GM23248 (cell line): ENCODE results near the gene LSP1.

Experiments
- EZH2 ChIP-seq: fragments of 200-600 bp; sonication (generic); IDR thresholded peaks from 2 replicates; pipeline ENCODE4 v1.6.1; 2018; ENCODE audit warnings: antibody characterized with exemption, mild to moderate bottlenecking; ENCODE audit not compliant: insufficient read depth, poor library complexity, severe bottlenecking
- EZH2phosphoT487 ChIP-seq: fragments of 200-600 bp; sonication (generic); IDR thresholded peaks from 2 replicates; pipeline ENCODE4 v1.6.1; 2018; ENCODE audit warnings: antibody characterized with exemption, moderate library complexity, mild to moderate bottlenecking, low read depth; ENCODE audit not compliant: insufficient read depth

DNA sequence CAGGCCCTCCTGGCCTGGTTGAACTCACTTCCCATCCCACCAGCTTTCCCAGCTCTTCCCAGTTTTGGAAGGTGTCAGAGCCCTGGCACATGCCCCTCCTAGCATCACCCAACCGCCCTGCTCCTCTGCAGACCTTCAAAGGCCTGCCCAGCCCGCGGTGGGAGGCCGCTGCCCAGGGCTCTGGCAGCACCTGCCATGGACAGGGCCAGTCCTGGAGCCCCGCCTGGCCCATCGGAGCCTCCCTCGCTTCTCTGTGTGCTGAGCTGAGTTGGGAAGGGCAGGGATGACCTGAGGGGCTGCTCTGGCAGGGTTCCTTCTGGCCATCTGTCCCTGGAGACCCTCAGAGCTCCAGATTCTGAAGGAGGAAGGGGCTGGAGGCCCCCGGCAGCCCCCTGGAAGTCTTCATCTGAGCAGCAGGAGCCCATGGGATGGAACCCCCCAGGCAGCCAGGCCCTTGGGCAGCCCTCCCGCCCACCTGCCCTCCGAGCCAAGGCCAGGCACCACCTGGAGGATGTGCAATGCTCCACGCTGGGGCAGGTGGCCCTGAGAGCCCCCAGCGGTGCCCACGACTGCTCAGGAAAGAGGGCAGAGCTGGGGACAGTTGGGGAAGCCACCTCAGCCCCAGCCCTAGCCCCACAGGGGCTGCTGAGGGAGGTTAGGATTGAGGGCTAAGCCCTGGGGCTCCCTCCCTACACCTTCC lies 3.6 kb downstream of the LSP1 start:
- TF ChIP-seq EZH2 (no peak), EZH2phosphoT487 (no peak)
